NCI-H1105 treated with DMSO at 0.1 percent for 48 hours (cell line): ENCODE data around the gene LIG1.
A peak's percentile ranks its signal among the peaks of the same experiment; 100 is the strongest.
"Not testable (repeated sequence)": the region's sequence is repeated elsewhere in the genome, so short reads cannot be mapped to it uniquely, and the experiment has no call there.

Experiments used
- DNase-seq: peaks from one replicate; lab custom pipeline; 2025; lab: John Stamatoyannopoulos, UW

LIG1 gene

DNA sequence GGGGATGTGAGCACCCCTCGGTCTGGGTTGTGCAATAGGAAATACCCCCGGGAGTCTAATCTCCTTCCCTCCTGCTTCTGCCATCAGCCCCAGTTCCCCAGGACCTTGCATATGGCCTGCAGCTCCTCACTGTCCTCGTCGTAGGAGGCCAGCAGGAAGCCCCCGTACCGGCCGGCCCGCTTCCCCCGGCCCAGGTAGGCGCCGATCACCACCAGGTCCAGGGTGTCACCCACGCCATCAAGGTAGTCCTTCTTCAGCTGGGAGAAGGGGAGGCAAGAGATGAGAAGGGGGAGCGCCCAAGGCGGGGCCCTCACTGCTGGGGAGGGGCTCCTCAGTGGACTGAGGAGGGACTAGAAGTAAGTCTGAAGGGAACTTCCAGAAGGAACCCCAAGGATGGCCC is 49.1 kb downstream of the LIG1 start:
- no peak for DNase-seq

DNA sequence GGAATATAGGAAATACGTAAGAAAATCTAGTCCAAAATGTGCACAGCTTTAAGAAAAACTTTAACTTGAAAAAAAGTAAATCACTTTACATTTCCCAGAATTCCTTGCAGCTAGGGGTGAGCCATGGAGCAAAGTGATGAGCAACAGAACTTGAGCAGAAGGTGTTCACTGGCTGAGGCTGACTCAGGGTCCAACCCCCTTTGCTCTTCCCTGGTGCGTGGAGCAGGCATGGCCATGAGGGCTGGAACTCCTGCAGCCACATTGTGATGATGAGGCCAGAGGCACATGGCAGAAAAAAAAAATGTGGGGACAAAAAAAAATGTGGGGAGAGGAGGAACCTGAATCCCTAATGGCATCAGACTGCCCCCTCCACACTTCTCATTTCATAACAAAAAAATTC is 49.6 kb downstream of the LIG1 start:
- no peak for DNase-seq

DNA sequence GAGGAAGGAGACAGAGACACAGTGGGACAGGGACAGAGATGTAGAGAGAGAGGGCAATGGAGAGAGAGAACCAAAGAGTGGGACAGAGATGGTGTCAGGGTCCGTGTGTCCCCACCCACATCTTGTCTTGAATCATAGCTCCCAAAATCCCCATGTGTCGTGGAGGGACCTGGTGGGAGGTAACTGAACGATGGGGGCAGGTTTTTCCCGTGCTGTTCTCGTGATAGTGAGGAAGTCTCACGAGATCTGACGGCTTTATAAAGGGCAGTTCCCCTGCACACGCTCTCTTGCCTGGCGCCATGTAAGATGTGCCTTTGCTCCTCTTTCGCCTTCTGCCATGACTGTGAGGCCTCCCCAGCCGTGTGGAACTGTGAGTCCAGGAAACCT is 52.0 kb downstream of the LIG1 start:
- DNase-seq, result no peak

DNA sequence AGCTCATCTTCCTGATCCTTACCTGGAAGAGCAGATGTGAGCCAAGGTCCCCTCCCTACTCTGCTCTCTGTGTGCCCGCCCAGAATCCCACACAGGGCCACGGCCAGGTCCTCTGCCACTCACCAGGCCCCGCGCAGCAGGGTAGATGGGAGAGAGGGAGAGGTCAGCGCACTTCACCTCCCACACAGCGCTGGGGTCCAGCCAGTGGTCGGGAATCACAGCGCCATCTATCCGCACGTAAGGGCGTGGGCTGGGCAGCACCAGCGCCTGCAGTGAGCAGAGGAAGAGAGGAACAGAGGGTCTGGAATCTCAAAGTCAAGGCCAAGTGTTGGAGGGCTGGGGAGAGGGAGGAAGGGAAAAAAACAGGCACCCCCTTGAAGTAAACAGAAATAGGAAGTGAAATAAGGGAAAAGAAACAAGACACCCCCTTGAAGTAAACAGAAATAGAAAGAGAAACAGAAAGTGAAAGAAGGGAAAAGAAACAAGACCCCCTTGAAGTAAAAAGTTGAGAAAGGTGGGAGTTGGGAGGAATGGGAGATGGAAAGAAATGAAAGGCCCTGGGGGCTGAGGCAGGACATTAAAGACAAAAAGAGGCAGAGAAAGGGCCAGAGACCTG is 52.5 kb downstream of the LIG1 start:
- DNase-seq, result no peak

DNA sequence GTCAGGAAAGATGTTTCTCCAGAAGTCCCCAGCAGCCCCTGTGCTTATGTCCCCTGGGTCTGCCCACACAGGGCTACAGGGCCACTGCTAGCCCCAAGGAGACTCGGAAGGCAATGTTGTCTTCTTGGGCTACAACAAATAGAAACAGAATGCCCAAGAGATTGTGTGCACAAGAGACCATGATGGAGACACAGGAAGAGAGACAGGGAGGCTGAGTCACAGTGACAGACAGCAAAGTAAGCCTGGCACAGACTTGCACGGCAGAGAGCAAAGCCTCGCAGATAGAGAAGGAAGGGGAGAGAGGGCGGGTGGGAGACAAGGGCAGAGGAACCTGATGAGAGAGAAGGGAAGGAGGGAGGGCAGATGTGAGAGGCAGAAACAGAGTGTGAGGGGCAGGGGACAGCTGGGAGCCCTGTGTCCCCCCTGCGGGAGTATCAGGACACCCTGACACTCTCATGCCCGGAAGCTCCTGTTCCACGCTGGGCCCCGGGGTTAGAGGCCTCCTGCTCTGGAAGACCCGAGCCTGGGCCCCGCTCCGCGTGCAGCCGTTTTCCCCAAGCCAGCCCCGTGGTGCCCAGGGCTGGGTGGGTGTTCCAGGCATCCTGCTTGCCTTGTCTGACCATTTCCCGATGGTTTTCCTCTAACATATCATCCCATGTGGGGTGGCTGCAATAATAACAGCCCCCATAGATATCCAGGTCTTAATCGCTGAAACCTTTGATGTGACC is 56.8 kb downstream of the LIG1 start:
- no peak for DNase-seq

DNA sequence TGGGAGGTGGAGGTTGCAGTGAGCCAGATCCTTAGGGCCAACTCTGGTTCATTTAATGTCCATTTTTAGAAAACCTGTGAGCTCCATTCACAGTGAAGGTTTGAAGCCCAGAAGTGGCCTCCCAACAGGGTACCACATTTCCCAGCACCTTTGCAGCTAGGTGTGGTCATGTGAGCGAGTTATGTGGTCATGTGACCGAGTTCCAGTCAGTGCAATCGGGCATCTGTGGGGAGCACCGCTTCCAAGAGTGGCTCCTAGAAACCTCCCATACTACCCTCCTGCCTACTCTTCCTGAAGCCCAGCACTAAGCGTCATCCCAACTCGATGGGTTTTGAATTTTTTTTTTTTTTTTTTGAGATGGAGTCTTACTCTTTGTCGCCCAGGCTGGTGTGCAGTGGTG is 58.9 kb downstream of the LIG1 start:
- DNase-seq, result no peak

DNA sequence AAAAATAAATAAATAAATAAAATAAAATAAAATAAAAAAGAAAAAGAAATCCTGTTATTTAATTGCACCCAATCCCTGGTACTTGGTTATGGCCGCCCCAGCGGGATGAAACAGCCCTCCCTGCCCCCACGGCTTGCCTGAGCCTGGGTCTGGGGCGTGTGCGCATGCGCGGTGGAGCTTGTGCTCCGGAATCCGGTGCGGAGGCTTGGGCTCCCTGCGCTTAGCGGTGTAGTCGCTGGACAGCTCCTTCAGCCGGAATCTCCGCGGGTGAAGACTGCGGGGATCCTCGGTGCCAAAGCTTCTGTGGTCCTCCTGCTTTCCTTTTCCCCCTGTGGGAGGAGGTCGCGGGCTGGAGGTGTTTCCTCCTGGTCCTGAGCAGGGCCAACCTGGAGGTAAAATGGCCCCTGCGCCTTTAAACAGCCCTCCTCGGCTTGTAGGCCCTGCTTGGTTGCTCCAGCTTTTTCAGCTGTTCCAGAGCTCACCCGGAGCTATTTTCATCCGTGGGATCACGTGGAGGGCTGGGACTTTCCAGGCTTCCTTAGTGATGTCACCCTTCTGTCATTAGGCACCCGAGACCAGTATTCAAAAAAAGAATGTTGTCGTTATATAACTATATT is 59.7 kb downstream of the LIG1 start, which contains the start of gene PLA2G4C:
TSS of gene PLA2G4C (minus strand) at position 468 of the 617 bp plus-strand sequence. CDS start 4,288 bp downstream, outside the sequence.
- DNase-seq, result peak; percentile 83

DNA sequence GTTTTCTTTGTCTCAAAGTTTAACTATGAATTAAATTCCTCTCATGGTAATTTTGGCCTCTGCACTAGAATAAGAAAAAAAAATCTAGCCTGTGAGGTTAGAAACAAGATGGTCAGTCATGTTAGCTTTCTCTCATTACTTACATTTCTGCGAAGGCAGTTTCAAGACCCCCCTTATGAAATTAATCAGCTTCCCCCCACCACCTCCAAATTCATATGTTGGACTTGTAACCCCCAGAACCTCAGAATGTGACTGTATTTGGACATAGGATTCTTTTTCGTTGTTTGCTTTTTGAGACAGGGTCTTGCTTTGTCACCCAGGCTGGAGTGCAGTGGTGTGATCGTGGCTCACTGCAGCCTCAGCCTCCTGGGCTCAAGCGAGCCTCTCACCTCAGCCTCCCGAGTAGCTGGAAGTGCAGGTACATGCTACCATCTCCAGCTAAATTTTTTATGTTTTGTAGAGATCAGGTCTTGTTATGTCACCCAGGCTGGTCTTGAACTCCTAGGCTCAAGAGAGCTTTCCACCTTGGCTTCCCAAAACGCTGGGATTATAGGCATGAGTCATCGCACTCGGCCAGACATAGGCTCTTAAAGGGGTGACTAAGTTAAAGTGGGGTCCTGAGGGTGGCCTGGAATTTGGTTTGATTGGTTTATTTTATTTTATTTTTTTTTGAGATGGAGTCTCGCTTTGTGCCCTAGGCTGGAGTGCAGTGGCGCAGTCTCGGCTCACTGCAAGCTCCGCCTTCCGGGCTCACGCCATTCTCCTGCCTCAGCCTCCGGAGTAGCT is 61.0 kb downstream of the LIG1 start:
- DNase-seq, result no peak

DNA sequence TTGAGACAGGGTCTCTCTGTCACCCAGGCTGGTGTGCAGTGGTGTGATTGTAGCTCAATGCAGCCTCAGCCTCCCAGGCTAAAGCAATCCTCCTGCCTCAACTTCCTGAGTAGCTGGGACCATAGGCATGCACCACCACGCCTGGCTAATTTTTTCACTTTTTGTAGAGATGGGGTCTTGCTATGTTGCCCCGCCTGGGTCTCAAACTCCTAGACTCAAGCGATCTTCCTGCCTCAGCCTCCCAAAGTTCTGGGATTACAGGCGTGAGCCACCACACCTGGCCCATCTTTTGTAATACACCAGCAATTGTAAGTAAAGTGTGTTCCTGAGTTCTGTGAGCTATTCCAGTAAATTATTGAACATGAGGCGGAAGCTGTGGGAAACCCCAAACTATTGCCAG is 66.2 kb downstream of the LIG1 start:
- no peak for DNase-seq

DNA sequence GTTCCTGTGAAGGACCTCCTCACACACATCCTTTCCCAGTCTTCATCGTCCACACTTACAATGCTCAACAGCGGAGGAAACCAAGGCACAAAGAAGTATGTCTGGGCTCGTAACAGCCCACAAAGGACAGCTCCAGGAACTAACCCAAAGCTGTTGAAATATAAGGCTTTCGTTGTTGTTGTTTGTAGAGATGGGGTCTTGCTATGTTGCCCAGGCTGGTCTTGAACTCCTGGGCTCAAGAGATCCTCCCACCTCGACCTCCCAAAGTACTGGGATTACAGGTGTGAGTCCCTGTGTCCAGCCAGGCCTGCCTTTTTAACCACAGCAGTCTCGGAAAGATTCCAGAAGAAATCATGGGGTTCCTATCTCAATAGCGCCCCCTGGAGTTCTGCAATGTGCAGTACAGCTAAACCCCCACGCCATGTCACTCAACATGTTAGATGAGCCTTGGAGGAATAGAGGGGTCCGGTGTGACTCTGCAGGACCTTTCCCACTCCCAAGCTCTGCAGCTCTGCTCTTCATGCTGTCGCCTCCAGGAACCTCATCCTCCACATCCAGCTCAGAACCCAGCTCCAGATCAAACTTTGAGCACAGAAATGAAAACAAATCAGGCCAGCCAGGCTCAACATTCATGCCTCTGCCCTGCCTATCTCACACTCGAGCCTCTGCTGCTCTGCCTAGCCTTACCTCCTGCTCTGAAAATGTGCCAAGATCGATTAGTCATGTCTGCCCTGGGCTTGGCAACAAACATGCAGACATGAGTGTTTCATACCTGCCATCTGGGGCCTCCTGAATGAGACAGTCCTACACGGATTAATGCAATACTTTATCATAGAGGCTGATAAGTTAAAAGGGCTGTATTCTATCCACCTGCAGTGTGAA is 67.0 kb downstream of the LIG1 start:
- no peak for DNase-seq

DNA sequence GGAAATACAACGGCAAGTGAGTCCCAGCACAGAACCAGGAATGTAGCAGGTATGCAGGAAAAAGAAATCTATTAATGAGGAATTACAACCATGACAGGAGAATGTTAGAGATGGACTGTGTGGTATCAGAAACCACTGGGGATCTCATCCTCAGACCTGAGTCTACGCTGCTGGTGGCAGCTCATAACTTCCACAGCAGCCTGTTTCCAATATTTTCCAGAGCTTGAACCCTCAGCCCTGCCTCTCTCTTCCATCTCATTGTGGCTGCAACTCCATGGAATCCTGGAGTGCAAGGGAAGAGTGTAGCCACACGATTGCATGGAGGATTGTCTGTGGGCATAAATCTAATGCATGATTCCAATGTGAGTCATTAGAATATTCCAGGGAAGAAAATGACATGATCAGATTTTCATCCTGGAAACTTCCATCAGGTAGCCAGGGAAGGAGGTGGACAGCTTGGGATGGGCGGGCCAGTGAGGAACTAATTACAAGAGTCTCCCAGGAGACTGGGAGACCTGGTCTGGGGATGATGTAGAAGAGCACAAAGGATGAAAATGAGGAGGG is 74.5 kb downstream of the LIG1 start:
- no peak for DNase-seq

DNA sequence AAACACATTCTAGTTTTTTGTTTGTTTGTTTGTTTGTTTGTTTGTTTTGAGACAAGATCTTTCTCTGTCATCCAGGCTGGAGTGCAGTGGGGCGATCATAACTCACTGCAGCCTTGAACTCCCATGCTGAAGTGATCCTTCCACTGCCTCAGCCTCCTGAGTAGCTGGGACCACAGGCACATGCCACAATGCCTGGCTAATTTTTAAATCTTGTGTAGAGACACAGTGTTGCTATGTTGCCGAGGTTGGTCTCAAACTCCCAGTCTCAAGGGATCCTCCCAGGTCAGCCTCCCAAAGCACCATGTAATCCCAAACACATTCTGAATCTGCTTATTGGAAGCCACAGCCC is 75.3 kb downstream of the LIG1 start:
- no peak for DNase-seq

DNA sequence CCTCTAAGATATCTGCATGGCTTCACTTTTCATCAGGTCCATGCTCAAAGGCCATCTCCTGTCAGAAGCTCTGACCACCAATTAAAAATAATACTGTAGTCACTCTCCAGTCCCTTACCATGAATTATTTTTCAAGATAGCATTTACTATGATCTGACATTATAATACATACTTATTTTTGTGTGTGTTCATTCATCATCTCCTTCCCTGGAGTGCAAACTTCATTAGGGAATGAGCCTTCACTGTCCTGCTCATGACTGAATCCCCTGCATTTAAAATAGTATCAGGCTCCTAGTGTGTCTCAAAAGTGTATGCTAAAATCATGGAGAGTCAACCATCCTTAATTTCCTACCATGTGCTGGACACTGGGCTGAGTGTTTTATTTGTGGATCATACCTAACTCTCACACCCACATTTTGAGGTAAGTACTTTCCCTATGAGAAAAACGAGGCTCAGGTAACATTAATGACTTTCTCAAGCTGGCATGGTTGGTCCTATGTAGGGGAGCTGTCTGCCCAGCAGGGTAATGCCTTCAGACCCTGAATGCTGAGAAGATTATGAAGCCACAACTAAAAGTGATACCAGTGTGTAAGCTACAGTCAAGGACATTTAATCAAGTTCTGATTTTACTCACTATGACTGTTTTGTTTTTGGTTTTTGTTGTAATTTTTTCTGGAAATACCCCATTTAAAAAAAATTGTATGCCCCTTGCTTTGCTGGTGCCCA is 75.9 kb downstream of the LIG1 start:
- DNase-seq, result no peak

DNA sequence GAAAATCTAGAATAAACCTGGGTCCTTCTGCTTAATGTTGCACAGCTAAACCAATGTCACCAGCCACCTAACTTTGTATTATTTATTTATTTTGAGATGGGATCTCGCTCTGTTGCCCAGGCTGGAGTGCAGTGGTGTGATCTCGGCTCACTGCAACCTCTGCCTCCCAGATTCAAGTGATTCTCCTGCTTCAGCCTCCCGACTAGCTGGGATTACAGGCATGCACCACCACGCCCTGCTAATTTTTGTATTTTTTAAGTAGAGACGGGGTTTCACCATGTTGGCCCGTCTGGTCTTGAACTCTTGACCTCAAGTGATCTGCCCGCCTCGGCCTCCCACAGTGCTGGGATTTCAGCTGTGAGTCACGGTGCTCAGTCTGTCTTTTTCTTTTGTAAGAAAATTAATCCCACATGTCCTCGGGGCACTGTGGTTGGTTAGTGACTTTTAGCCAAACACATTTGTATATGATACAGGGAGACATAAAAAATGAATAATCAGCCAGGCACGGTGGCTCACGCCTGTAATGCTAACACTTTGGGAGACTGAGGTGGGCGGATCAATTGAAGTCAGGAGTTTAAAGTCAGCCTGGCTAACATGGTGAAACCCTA is 78.9 kb downstream of the LIG1 start:
- not testable (repeated sequence) for DNase-seq

DNA sequence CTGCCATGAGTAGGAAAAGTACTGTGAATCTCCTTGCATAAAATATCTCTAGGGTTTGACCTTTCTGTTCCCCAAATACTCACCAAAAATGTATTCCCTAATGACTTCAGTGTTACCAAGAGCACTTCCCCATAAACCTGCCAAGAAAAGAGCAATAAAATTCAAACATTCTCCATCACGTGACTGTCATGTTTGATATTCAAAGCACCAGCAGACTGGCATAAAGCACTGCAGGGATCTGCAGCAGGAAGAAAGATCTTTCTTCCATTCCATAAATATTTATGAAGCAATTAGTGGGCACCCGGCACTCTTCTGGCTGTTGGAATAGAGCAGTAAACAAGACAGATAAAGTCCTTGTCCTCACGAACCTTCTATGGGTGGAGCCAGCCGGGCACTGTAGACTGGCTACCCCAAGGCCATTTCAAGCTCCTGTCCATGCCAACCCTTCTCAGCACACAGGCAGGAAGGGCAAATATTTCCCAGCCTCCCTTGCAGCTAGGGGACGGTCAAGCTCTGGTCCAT is 79.8 kb downstream of the LIG1 start:
- DNase-seq, result no peak

DNA sequence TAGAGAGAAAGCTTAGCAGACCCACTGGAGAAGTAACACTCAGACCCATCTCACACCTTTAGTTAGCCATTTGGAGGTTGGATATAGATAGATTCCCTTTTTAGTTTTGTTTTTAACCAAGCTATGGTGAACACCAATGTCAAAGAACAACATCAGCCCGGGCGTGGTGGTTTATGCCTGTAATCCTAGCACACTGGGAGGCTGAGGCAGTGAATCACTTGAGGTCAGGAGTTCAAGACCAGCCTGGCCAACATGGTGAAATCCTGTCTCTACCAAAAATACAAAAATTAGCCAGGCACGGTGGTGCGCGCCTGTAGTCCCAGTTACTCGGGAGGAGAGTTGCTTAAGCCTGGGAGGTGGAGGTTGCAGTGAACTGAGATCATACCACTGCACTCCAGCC is 81.2 kb downstream of the LIG1 start:
- not testable (repeated sequence) for DNase-seq

DNA sequence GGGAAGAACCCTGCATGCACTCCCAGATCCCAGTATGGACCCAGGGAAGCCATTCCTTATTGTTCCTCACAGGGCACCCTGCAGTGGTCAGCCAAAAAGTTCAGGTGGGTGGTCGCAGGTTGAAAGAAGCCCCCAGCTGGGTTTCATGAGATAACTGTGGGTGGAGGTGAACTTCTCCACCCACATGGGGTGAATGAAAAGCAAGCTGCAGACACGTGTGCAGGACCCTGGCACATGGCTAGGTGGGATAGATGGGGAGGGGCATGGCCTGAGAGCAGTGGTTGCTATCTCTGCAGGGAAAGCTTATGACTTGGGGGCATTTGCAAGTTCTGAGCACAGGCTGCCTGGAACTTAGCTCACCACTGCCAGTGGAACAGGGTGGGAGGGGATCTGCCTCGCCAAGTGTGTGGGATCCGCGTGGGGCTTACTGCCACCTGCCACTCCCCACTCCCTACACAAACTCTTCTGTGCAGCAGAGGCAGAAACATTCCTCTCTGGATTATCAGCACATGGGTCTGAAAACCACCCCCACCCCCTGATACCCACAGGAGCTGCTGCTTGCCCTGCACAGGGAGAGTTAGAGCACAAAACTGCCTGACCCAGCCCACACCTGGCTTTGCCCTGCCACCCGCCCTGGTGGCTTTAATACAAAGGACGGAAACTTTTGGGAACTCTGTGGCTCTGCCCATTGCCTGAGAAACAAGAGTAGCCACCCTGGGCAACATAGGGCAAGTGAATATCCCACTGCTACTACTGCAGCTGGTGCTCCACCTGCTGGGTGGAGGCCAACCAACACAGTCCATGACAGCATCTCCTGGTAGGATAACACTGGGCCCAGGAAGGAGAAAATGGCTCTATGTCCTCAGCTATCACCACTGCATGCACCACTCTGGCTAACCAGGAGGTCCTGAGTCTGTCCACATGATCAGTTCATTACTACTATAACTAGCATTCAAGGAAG is 84.0 kb downstream of the LIG1 start:
- no peak for DNase-seq

DNA sequence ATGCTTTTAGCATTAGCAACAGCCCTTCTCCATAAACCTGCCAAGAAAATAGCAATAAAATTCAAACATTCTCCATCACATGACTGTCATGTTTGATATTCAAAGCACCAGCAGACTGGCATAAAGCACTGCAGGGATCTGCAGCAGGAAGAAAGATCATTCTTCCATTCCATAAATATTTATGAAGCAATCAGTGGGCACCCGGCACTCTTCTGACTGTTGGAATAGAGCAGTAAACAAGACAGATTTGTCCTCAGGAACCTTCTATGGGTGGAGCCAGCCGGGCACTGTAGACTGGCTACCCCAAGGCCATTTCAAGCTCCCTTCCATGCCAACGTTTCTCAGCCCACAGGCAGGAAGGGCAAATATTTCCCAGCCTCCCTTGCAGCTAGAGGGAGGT is 85.1 kb downstream of the LIG1 start:
- DNase-seq, result no peak

DNA sequence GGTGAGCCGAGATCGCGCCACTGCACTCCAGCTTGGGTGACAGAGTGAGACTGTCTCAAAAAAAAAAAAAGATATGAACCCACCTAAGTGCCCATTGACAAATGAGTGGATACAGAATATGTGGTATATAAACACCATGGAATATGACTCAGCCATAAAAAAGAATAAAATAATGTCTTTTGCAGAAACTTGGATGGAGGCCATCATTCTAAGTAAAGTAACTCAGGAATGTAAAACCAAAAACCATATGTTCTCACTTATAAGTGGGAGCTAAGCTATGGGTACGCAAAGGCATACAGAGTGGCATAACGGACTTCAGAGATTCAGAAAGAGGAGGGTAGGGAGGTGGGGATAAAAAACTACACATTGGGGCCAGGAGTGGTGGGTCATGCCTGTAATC is 89.0 kb downstream of the LIG1 start:
- no peak for DNase-seq
